HPDE6-E6E7 (cell line): ENCODE data around the gene MYCBP2.
"Not testable (repeated sequence)": the region's sequence is repeated elsewhere in the genome, so short reads cannot be mapped to it uniquely, and the experiment has no call there.

ENCODE experiments used
- DNase-seq: peaks from one replicate; pipeline ENCODE4 v3.0.0; 2011; ENCODE audit warnings: missing footprints; ENCODE audit errors: extremely low spot score

The MYCBP2 gene

GRCh38 chr13:77028202-77028601, 298.7 kb downstream of the MYCBP2 start:
- no peak for DNase-seq

DNA sequence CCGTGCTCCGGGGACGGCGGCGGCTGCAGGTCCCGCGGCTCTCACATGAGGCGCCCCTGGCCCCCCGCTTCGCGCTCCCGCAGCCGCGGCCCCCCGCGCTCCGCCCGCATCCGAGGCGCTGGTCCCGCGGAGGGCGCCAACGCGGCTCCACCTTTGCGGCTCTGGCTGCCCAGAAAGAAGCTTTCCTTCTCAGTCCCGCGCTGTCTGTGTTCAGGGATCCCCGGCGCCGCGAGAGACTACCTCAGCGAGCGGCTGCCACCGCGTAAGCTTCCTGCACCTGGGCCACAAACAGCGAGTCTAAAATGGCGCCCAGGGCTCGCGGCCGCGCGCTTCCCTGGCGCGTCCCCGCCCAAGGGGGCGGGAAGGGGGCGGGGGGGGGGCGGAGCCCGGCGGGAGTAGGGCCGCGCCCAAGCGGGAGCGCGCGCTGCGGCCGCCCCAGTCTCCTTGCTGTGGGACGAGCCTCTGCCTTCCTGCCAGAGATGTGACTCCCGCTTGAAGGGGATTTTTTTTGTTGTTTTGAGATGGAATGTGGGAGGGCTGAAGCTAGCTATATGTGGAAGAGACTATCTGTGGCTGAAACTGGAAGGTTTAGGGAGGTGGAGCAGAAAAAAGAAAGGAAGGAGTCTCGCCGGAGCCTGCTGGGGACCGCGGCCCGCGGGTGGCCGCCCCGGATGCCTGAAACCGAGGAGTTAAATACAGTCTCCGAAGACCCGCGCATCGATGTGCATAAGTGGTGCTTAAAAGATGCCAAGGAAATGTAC, 299.9 kb downstream of the MYCBP2 start, which contains the start of gene FBXL3:
Gene FBXL3, minus strand, starts transcription at position 299 of the 761 bp plus-strand sequence. CDS start 5,299 bp downstream, outside the sequence.
- DNase-seq = peak; percentile 81

GRCh38 chr13:77026255-77026860, 300.5 kb downstream of the MYCBP2 start:
- DNase-seq = peak; percentile 54

- DNase-seq = no peak
Observed at GRCh38 chr13:77022341-77022740, 304.6 kb downstream of the MYCBP2 start.

DNA sequence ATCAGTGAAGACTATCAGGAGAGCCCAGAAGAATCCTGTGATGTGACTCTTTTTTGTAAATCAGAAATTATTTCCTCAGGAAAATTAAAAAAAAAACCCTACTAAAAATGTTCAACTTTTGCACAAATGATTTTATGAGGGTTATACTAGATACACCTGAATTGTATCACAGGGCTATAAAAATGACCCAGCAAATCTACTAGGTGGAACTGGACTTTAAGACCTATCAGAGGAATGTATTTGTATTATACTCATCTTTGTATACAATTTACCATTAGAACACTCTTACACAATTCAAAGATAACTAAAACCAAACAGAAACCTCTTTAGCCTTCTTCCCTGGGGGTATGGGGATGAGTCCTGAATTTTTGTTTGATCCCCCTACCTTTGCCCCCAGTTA, 307.1 kb downstream of the MYCBP2 start:
- DNase-seq = no peak

DNA sequence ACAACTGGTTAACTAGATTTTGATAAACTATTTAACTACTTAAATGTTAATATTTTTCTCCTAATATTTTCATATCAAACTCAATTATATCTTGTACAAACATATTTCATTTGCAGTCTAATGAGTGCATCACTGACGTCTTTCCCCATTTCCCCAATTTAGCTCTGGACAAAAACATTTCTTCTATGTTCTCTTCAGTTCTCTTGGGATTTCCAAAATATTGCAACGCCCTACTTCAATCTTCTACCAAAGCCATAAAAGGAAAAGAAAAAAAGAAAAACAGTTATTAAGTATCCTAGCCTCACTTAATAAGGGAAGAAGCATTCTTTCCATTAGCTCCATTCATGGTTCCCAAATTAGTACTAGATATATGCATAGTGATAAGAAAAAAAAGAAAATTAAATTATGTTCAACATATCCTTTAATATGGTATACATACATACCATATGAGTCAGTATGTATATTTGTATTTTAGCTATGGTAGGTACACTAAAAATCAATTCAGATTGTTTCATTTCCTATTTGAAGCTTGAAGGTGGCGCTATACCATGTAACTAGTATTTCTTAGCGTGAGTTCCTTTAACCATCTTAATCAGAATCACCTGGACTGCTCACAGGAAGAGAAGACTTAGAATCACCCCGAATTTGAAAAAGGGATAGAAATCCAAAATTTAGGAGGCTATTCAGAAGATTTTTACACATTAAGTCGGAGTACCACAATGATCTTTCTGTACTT, 309.8 kb downstream of the MYCBP2 start:
- DNase-seq = no peak

DNA sequence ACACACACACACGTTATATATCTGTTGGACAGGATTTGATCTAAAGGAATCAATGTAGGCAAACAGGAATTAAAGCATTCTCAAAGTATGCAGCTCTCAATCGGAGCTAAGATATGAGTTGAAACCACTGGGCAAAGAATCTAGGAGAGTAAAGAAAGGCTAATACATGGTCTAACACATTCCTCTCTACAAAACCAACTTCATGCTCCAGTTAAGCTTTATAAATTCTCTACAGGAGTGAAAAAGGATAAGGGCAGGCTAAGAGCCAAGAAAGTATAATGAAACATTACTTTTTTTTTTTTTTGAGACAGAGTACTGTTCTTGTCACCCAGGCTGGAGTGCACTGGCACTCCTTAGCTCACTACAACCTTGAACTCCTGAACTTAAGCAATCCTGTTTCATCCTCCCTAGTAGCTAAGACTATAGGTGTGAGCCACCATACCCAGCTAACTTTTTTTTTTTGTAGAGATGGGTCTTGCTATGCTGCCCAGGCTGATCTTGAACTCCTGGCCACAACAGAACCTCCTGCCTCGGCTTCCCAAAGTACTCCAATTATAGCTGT, 310.6 kb downstream of the MYCBP2 start:
- DNase-seq = no peak

DNA sequence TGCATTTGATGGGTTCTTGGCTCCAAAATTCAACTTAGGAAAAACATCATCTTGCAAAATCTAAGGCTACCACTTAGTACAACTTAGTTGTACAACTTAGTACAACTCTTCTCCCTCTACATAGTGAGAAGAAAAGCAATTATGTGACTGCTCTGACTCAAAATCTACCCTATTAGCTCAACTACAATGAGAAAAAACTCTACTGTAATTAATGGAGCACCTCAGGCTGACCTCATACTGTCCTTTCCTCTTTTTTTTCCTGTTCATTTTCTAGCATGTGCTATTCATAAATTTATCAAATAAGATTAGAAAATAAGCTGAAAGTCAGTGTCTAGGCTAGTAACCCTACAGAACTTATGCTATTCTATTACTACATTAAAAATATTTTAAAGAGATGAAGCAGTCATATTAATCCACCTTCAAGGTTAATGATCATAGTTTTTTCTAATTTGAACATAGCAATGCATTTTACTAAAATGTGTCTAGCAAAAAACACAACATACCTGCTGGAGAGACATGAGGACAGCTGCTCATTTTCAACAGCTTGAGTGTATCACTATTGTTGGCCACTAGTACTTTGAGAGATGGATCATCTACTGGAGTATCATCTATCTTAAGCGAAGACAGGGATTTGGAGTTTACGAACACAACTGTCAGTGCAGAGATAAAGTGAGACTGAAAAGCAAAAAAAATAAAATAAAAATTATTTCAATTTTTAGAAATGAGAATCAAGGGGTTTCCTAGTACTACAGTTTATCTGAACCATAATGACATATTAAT, 311.8 kb downstream of the MYCBP2 start:
- DNase-seq = no peak

DNA sequence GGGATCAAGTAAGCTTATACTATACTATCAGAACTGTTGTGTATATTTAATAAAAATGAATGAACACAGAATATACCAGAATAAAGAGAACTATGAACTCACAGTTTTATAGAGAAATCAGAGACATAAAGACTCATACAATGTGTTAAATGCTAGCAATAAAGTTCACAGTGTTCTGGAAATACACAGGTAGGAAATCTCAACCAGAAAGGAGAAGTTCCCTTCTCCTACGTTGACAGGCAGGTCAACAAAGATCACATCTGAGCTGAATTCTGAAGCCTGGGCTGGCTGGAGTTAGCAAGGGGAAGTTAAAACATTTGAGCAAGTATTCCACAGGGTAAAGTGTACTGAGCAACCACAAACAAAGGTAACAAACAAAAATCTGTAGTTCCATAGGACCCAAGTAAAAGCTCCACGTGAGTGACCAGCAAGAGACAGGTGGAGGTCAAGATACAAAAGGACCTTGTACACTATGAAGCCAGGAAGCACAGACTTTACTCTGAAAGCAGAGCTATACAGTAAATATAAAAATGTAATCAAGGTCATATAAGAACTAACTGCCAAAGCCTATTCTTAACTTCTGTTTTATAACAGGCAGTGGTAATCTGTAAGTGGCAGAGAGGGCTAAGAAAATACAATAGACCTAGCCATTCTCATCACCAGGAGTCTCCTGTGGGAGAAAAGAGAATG, 312.9 kb downstream of the MYCBP2 start:
- no peak for DNase-seq

GRCh38 chr13:77009719-77010118, 317.2 kb downstream of the MYCBP2 start:
- not testable (repeated sequence) for DNase-seq

- DNase-seq = no peak
Observed at GRCh38 chr13:77009011-77009410, 317.9 kb downstream of the MYCBP2 start.

- not testable (repeated sequence) for DNase-seq
Observed at GRCh38 chr13:77008337-77008736, 318.6 kb downstream of the MYCBP2 start.

DNA sequence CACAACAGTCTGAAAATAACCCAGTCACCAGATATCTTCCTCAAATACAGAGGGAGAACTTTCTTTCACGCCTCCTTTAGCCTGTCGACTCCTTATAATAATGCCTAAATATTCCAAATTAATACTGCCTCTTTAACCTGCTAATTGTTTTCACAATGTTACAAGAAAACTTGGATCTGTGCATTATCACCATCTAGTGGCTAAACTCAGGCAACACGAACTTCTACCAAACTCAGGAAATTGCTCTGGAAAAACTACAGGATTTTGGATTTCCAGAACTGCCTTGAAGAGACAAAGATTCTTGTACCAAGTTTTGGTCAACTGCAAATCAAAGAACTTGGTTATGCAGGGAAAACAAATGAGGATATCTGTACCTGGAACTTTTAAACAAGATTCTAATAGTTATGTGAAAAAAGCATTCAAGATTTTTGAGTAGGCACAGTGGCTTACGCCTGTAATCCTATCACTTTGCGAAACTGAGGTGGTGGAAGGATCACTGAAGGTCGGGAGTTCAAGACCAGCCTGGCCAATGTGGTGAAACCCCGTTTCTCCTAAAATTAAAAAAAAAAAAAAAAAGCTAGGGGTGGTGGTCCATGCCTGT, 324.2 kb downstream of the MYCBP2 start:
- no peak for DNase-seq

DNA sequence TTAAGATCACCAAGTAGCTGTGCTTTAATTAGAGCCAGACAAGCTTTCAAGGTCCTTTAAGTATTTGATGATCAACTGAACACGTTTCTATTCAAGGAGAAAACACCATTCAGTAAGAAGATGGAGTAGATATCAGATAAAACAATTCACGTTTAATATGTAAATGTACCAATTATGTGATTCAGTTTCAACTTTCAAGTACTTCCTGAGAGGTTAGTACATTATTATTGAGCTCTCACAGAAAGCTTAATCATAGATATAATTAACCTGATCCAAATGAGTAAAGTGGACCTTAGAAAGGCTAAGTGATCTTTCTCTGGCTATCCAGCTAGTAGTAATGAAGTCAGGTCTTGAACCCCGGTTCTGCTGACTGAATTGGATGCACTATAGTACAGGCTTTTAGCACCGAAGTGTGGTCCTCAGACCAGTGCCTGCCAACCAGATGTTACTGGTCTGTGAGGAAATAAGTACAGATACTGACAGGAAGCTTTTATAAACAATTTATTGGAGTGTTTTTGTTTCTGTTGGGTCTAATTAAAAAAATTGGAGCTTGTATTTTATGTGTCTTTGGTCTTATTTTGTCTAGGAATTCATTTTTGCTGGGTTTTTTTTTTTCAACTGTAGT, 324.8 kb downstream of the MYCBP2 start:
- no peak for DNase-seq

DNA sequence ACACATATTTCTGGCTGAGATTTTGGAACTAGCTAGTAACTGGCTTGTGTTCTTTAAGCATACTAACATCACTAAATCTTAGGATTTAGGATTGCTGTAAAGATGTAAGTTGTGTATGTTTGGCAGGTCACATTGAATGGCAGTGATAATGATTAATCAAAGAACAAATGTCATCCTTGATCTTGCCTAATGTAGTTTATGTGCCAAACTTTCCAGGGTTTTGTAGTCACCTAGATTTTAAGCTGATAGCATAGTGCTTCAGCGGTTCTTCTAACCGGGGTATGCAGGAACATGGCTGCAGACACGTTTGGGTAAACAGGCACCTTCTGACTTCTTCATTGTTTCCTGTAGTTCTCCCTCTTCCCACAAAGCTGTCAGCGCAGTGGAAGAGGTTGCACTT, 325.4 kb downstream of the MYCBP2 start:
- DNase-seq = no peak

- DNase-seq = no peak
Observed at GRCh38 chr13:77000475-77000874, 326.4 kb downstream of the MYCBP2 start.
